NCI-H187 treated with DMSO at 0.1 percent for 48 hours (cell line): ENCODE results near the gene PGLYRP3.

Experiments
- DNase-seq: peaks from one replicate; lab custom pipeline; 2025; lab: John Stamatoyannopoulos, UW

Gene PGLYRP3, protein sequence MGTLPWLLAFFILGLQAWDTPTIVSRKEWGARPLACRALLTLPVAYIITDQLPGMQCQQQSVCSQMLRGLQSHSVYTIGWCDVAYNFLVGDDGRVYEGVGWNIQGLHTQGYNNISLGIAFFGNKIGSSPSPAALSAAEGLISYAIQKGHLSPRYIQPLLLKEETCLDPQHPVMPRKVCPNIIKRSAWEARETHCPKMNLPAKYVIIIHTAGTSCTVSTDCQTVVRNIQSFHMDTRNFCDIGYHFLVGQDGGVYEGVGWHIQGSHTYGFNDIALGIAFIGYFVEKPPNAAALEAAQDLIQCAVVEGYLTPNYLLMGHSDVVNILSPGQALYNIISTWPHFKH

DNA sequence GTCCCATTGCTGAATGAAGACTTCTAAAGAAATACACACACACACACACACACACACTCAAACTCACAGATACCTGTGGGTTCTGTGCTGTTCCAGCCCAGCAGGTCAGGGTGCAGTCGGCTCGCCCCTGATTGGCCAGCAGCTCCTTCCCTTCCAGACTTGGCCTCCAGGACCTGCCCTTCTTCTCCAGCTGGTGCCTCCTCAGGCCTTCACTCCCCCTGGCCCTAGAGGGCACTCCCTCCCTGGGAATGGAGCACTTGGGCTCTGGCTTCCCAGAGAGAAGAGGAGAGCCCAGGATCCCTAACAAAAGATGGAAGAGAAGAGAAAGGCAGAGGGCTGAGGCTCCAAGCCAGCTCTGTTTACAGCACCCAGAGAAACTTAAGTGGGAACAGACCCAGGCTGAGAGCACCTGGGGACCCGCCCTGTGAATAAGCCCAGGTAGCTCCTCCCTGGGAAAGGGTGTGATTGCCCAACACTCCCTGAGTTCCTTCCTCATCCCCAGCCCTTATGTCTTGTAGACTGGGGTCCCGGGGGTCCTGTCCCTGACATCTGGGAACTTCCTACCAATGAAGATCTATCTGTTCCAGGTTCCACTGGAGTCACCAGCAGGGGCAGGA is at the start of gene PGLYRP3:
Gene PGLYRP3 (minus strand): TSS at position 383 of the 617 bp plus-strand sequence. CDS start 2,287 bp downstream, outside the sequence.
- DNase-seq, result peak; percentile 51

DNA sequence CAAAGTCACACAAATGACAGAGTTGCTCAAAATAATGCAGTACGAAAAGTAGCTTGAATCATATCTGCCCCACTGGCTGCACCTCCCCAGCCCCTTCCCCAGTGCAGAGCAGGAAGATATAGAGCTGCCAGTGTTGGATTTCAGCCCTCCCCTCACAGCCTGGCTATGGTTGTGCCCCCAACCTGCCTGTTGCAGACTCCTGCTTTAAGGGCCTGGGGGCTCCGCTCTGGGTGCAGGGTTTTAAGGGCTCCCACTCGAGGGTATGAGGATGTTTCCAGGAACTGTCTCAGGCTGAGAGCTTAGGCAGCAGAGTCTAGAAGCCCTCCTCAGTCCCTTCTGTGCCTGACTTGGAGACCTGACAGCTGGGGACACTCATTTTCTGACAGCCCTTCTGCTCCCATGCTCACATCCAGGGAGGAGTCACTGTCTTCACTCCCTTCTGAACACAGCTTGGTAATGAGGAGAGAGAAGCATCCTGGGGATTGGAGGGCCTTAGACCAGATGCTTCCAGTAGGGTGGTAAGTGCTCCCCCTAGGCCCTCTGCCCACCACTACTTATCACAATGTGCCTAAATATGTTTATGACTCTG is 49.5 kb upstream of the PGLYRP3 start:
- no peak for DNase-seq

DNA sequence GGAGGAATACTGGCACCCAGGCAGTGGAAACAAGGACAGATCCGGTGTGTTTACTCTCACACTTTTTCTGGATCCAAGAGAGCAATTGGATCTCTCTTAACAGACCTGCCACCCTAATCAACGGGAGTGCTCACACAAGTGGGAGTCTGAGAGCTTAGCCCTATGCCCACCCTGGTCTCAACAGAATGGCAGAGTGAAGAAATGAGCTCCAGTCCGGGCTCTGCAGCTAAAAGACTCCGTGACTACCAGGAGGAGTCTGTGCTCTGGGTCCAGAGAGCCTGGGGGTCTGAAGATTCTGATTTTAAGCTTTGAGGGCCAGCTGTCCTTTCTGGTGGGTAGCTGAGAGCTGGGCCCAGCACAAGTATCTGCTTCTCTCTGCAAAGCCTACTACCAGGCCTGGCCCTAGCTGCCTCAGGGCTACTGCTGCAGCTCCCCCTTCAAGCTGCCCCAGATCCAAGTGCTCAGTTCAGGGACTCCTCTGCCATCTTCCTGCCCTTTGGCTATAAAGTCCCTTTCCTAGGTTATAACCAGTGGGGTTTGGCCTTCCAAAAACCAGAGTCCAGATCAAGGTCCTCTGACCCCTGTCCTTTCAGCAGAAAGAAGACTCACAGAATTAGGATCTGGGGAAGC is 48.8 kb upstream of the PGLYRP3 start:
- no peak for DNase-seq

DNA sequence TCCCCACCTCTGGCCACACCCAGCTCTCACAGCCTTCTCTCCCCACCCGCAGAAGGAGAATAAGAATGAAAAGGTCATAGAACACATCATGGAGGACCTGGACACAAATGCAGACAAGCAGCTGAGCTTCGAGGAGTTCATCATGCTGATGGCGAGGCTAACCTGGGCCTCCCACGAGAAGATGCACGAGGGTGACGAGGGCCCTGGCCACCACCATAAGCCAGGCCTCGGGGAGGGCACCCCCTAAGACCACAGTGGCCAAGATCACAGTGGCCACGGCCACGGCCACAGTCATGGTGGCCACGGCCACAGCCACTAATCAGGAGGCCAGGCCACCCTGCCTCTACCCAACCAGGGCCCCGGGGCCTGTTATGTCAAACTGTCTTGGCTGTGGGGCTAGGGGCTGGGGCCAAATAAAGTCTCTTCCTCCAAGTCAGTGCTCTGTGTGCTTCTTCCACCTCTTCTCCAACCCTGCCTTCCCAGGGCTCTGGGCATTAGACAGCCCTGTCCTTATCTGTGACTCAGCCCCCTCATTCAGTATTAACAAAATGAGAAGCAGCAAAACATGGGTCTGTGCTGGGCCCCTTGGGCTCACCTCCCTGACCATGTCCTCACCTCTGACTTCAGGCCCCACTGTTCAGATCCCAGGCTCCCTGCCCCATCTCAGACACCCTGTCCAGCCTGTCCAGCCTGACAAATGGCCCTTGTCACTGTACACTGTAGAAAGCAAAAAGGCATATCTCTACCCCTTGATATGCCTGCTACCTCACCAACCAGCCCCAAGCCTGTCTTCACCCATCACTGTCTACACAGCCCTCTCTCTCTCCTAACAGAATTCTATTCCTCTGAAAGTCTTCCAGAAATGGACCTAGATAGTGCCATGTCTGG is 48.1 kb upstream of the PGLYRP3 start:
- no peak for DNase-seq

- DNase-seq, result no peak
Measured at GRCh38 chr1:153360190-153360589, 47.4 kb upstream of the PGLYRP3 start.

GRCh38 chr1:153359241-153359640 is 46.5 kb upstream of the PGLYRP3 start:
- no peak for DNase-seq

DNA sequence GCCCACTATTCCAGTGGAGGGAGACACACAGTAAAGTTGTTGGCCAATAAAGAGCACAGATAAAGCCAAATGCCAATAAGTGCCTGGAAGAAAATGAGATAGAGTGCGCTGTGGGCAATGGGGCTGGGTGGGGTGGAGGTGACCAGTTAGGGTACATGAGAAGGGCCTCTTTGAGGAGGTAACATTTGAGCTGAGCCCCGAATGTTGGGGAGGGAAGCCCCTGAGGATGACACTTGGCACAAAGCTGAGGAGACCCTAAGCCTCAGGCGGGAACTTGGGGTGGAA is 45.9 kb upstream of the PGLYRP3 start:
- no peak for DNase-seq

GRCh38 chr1:153357853-153358690 is 45.3 kb upstream of the PGLYRP3 start, which contains the start of gene S100A9:
S100A9 (plus strand) TSS chr1:153357854; CDS start chr1:153358284, 430 bp downstream.
- DNase-seq, result no peak

DNA sequence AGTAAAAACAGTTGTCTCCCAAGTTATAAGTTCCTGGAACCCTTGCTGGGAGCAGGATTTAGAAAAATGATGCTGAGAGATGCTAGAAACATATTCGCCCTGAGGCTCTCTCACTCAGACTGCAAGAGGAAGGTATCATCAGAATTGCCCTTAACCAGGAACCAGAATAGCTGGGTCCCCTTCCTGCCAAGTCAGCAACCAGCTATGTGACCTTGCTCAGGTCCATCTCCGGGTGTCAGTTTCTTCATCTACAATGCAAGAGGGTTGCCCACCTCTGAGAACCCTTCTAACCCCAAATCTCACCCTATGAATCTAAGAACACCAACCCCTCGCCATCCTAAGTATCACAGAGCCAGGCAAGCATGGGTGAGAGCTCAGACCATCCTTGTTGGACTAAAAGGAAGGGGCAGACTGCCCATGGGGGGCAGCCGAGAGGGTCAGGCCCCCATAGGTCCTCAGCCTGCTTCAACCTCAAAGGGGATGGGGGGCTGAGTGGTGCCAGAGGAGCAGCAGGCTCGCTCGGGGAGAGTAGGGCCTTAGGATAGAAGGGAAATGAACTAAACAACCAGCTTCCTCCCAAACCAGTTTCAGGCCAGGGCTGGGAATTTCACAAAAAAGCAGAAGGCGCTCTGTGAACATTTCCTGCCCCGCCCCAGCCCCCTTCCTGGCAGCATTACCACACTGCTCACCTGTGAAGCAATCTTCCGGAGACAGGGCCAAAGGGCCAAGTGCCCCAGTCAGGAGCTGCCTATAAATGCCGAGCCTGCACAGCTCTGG is 44.5 kb upstream of the PGLYRP3 start:
- no peak for DNase-seq

GRCh38 chr1:153356392-153357075 is 43.8 kb upstream of the PGLYRP3 start:
- no peak for DNase-seq

DNA sequence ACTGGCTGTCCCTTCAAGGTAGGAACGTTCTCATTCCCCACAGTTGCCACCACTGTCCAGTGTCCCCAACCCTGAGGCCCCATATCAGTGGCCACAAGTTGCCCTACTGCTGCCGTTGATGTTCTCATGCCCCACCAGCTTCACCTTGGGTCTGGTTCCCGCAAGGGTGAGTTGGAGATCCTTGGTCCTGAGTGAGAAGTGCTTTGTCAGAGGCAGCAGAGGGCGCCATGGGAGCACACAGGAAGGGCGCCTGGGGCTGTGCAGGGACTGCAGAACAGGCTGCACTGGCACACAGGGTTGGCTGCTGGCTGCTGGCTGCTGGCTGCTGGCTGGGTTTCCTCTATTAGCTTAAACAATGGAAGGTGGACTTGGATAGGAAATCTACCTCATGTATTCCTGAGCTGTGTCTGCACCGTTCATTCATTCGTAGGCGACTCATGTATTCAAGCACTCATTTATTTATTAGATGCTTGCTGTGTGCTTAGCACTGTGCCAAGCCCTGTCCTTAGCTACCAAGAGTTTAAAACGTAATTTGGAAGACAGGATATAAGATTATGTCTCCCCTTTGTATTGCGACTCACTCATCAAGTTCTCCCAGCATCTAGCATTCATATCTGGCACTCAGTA is 42.8 kb upstream of the PGLYRP3 start:
- DNase-seq, result peak; percentile 52

GRCh38 chr1:153354515-153355193 is 41.9 kb upstream of the PGLYRP3 start:
- no peak for DNase-seq

DNA sequence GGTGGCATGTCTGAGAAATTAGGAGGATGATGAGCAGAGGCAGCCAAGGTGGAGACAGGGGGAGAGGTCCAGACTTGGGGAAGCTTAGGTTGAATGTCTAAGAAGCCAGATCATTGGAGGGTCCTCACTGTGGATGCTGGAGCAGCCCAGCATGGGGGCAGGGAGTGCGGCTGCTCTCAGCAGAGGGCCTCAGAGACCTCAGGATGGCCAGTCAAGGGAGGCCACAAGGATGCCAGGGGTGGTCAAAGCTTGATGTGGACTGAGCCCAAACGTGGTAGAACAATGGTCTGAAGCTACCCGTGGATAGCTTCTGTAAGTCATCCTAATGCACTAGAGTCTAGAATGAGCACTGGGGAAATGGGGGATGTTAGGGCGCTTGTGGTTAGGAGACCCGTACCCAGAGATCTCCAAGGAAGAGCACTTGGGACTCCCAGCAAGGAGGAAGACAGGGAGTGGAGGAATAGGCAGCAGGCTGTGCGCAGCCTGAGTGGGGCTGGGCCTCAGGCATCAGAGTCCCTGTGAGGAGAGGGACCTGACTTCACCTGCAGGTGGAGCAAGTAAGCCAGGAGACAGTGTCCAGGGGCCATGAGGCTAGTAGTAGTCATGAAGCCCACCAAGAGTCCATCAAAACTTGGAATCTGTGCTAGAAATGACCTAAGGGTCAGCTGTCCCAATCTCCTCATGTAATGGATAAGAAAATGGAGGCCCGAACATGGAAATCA is 40.6 kb upstream of the PGLYRP3 start:
- no peak for DNase-seq

DNA sequence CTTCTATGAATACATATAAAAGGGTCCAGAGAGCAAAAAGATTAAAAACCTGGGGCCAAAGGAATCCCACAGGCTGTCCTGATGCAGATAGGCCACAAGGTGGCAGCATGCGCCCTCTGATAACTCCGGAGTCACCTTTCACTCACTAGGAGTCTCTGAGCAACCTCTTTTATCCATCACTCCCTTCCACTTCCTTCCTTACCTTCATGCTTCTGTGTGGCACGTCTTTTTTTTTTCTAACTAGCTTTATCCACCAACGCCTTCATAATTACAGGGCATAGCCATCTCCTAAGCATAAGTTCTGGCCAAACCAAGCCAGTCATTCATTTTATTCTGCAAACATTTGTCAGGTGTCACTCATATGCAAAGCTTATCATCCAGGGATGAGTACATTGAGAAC is 39.8 kb upstream of the PGLYRP3 start:
- peak; percentile 87 for DNase-seq

DNA sequence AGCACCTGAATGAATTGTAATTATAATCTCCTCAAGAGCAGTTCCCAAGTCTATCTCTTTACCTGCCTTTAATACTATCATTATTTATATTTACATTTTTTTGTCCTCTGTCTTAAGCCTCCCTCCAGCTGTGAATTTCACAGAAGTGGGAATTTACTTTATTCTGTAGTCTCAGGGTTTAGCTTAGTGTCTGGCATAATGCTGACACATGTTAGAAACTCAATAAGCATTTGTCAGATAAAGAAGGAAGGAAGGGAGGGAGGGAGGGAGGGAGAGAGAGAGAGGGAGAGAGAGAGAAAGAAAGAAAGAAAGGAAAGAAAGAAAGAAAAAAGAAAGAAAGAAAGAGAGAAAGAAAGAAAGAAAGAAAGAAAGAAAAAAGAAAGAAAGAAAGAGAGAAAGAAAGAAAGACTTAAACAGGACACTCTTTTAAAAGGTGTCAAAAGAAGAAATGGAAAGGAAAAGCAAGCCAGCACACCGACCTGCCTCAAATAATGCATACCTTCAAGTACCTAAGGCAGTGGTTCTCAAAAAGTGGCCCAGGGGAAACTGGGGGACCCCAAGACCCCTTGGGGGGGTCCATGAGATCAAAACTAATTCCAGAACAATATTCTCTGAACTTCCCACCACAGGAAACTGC is 37.7 kb upstream of the PGLYRP3 start:
- no peak for DNase-seq

DNA sequence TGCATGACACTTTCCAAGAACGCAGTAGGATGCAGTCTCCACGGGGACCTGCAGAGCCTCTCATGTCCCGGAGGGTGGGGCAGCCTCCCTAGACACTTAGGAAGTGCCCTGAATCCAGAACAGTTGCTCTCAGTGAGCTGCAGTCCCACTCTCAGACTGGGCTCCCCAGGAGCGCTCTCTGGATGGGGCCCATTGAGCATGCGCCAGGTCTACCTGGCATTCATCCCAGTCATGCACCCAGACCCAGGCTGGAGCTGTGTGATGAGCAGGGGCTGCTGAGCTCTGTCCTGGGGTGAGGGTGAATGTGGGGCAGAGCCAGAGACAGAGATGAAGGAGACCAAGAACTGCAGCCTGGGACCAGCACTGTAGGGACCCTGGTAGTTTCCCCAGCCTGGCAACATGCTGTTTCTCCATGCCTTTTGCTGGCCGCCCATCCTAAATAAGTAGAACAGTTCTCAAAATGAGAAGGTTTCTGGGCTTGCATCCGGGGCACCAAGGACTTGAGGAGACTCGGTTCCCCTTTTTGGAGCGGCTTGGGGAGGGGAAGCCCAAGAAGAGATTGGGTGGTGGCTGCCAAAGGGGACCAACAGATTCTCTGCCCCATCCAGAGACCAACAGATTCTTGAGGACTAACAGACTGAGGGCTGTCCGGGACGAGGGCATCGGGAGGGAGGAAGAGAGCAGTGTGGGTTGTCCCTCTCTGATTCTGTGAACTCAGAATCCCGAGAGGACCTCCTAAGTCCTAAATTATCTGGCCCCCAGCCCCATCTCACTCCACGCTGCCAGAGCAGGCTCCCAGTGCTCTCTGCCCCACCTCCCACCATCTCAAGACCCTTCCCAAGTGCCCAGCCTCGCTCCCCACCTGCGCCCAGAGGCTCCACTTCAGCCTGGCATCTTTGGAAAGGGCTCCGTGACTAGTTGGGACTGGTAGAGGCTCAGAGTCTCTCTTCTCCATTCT is 36.9 kb upstream of the PGLYRP3 start:
- no peak for DNase-seq
